Measurements from ENCODE around the gene CYB5R2. TPM values are rescaled to one million over a fixed set of nuclear protein-coding genes. Genes with fewer than 3 reads are reported as not detected.

The CYB5R2 gene
- polyA plus RNA-seq, 3 donors, result 0.52 to 3.7 (median 1.4) TPM

DNA sequence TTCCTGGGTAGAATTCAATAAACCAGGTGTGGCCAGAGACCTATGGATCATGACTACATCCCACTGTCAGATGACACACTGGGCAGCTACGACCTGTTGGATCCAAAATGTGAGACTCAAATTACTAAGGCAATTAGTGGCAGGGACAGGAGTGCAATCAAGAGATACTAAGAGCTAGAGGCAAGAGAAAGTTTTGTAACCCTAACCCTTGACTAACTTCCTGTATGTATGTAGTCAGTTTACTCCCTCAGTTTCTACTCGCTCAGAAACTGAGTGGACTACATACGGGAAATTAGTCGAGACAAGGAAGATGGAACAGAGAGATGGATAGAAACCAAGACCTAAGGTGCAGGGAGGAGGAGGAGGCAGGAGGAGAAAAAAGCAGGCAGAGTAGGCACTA lies 2.7 kb downstream of the CYB5R2 start:
- Histone ChIP-seq H3K9ac (ENCODE audit: insufficient read depth, low read length, poor library complexity, severe bottlenecking) (no peak overlapping the region), H3K4me3 (replicated peaks in 1 of 3; ENCODE audit: low read depth in 2 of 3, low read length in 3 of 3) (no peak overlapping the region), H3K27ac (ENCODE audit: low read depth in 1 of 2, low read length in 2 of 2) (no peak overlapping the region), H3K79me2 (ENCODE audit: insufficient read depth, low read length) (no peaks in the 10 kb centered on the region), H3K27me3 (ENCODE audit: control insufficient read depth in 2 of 2, insufficient read depth in 2 of 2, low read length in 2 of 2) (peaks cover 23 to 37% of the 10 kb centered on the region in 2 donors), H3K4me2 (replicated peaks; ENCODE audit: extremely low read depth, low read length, poor library complexity, severe bottlenecking) (no peak overlapping the region), H3K36me3 (replicated peaks in 1 of 2; ENCODE audit: control insufficient read depth in 1 of 2, insufficient read depth in 2 of 2, low read length in 2 of 2) (peaks cover 0 to 16% of the 10 kb centered on the region in 2 donors), H2AFZ (ENCODE audit: insufficient read depth, low read depth, low read length, poor library complexity, severe bottlenecking) (no peak overlapping the region), H4K20me1 (ENCODE audit: insufficient read depth, low read length) (peaks cover 7% of the 10 kb centered on the region), H3K4me1 (ENCODE audit: control insufficient read depth in 1 of 2, insufficient read depth in 2 of 2, low read length in 2 of 2) (peaks cover 28 to 34% of the 10 kb centered on the region in 2 donors), H3K9me3 (replicated peaks in 1 of 2; ENCODE audit: control insufficient read depth in 1 of 2, insufficient read depth in 1 of 2, low read length in 2 of 2) (peaks cover 0 to 24% of the 10 kb centered on the region in 2 donors)
- Mint-ChIP-seq H3K4me3 (no peak overlapping the region), H3K9me3 (peaks cover 1 to 24% (median 10%) of the 10 kb centered on the region in 7 donors), H3K27ac (peak overlapping the region in 6 of 7 donors; percentile 29 to 85 (median 63)), H3K4me1 (peaks cover 38% of the 10 kb centered on the region), H3K27me3 (ENCODE audit: low read depth in 3 of 3) (peaks cover 38 to 40% (median 38%) of the 10 kb centered on the region in 3 donors), H3K36me3 (peaks cover 17 to 25% of the 10 kb centered on the region in 2 donors)
- 34% methylated on average over 2 of the region's 4 CpGs for WGBS (ENCODE audit: insufficient coverage)
- TF ChIP-seq, protein P1, sequence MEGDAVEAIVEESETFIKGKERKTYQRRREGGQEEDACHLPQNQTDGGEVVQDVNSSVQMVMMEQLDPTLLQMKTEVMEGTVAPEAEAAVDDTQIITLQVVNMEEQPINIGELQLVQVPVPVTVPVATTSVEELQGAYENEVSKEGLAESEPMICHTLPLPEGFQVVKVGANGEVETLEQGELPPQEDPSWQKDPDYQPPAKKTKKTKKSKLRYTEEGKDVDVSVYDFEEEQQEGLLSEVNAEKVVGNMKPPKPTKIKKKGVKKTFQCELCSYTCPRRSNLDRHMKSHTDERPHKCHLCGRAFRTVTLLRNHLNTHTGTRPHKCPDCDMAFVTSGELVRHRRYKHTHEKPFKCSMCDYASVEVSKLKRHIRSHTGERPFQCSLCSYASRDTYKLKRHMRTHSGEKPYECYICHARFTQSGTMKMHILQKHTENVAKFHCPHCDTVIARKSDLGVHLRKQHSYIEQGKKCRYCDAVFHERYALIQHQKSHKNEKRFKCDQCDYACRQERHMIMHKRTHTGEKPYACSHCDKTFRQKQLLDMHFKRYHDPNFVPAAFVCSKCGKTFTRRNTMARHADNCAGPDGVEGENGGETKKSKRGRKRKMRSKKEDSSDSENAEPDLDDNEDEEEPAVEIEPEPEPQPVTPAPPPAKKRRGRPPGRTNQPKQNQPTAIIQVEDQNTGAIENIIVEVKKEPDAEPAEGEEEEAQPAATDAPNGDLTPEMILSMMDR (IDR thresholded peaks at IDR 0.05), result no peak
- intact Hi-C loops (cut with micrococcal nuclease), result no loop called here
- peak in 2 of 3 donors; percentile 64 to 69 for DNase-seq

DNA sequence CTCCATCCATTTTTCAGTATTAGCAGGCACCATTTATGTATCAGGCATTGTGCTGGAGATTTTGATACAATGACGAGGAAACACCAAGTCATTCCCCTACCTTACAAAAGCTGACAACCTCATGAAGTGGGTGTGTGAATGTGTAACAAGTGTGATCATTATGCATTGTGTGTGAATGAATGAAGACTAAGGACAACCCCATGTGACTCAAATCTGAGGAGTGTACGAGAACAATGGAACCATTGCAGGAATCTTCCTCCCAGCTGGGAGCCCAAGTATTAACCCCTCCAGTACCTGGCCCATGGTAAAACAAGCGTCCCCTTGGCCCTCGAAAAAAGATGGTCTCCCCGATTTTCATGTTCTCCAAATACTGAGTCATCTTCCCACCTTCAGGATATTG lies 4.4 kb downstream of the CYB5R2 start:
- 100% methylated on average over 1 of the region's 5 CpGs for WGBS (ENCODE audit: insufficient coverage)
- Mint-ChIP-seq H3K27ac (no peak overlapping the region), H3K9me3 (peaks cover 0 to 9% (median 2%) of the 10 kb centered on the region in 7 donors), H3K4me3 (no peak overlapping the region), H3K27me3 (ENCODE audit: low read depth in 3 of 3) (peaks cover 21 to 30% (median 23%) of the 10 kb centered on the region in 3 donors), H3K36me3 (peaks cover 22 to 36% of the 10 kb centered on the region in 2 donors), H3K4me1 (peaks cover 32% of the 10 kb centered on the region)
- H3K4me2 ChIP-seq (replicated peaks; ENCODE audit: extremely low read depth, low read length, poor library complexity, severe bottlenecking), result no peak overlapping the region
- no peaks in the 10 kb centered on the region for H3K79me2 ChIP-seq (ENCODE audit: insufficient read depth, low read length)
- DNase-seq, result no peak
- H3K4me3 ChIP-seq (replicated peaks in 1 of 3; ENCODE audit: low read depth in 2 of 3, low read length in 3 of 3), result no peak overlapping the region
- H3K36me3 ChIP-seq (replicated peaks in 1 of 2; ENCODE audit: control insufficient read depth in 1 of 2, insufficient read depth in 2 of 2, low read length in 2 of 2), result peaks cover 0 to 29% of the 10 kb centered on the region in 2 donors
- no peak overlapping the region for H3K9ac ChIP-seq (ENCODE audit: insufficient read depth, low read length, poor library complexity, severe bottlenecking)
- peaks cover 11% of the 10 kb centered on the region for H4K20me1 ChIP-seq (ENCODE audit: insufficient read depth, low read length)
- no peak overlapping the region for H2AFZ ChIP-seq (ENCODE audit: insufficient read depth, low read depth, low read length, poor library complexity, severe bottlenecking)
- peaks cover 0 to 9% of the 10 kb centered on the region in 2 donors for H3K9me3 ChIP-seq (replicated peaks in 1 of 2; ENCODE audit: control insufficient read depth in 1 of 2, insufficient read depth in 1 of 2, low read length in 2 of 2)
- TF ChIP-seq, protein P1 (IDR thresholded peaks at IDR 0.05), result no peak
- intact Hi-C loops (cut with micrococcal nuclease), result loop anchor here (5.0 to 10.0 kb wide), 3 partner anchors 97 to 574 kb away; no protein-coding TSS in a partner anchor
- H3K27me3 ChIP-seq (ENCODE audit: control insufficient read depth in 2 of 2, insufficient read depth in 2 of 2, low read length in 2 of 2), result peaks cover 8 to 19% of the 10 kb centered on the region in 2 donors
- H3K4me1 ChIP-seq (ENCODE audit: control insufficient read depth in 1 of 2, insufficient read depth in 2 of 2, low read length in 2 of 2), result peaks cover 26 to 31% of the 10 kb centered on the region in 2 donors
- H3K27ac ChIP-seq (ENCODE audit: low read depth in 1 of 2, low read length in 2 of 2), result no peak overlapping the region

All from CD14-positive monocyte (primary cell).